Mammary epithelial cell (primary cell): Measurements from ENCODE around the gene TMEM229B.

Experiments
- EZH2 ChIP-seq: IDR thresholded peaks from 2 replicates; pipeline ENCODE4 v1.6.1; 2012; ENCODE audit warnings: low read length, inconsistent platforms, borderline replicate concordance
- TF ChIP-seq, protein P1 (sequence below), 2 donors: IDR thresholded peaks in 1 of 2; conservative IDR thresholded peaks in 1 of 2; 2 replicates each; pipeline ENCODE4 v1.5.1; 2011 to 2012; ENCODE audit warnings: inconsistent platforms in 2 of 2, low read length in 2 of 2, mild to moderate bottlenecking in 2 of 2, control low read depth in 1 of 2, low read depth in 1 of 2; ENCODE audit not compliant: insufficient read depth in 1 of 2; ENCODE audit errors: extremely low read depth in 1 of 2

DNA sequence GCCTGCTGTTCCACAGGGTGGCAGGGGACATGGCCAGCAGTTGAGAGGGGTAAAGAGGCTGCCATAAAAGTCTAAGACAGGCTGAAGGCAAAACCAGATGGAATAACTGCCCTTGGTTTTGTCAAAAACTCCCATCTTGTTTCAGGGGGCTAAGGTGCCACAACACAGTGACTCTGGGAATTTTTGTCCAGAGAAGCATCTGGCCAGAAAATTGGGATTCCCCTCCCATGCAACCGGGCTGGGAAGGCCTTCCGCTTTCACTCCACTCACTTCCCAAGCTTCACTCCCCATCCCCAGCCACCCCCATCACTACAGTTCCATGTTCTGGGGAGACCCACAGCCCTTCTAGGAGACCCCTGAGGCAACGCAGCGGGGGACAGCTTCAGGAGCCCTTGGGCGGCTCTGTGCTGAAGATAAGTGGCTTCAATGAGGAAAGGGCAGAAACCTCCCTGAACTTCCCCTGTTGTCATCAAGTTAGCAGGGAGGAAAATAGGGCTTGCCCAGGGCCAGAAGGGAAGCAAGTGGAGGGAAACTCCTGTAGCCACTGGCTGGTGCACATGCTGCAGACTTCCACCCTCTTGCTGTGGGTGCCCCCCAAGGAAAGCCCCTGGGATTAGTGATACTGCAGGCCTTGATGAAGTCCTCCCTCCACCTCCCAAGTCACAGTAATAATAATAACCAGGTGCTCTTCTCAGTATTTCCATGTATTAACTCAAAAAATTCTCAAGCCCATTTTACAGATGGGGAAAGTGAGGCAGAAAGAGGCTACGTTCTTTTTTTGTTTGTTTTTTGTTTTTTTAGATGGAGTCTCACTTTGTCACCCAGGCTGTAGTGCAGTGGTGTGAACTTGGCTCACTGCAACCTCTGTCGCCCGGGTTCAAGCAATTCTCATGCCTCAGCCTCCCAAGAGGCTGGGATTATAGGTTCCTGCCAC lies 6.0 kb downstream of the TMEM229B start:
- TF ChIP-seq, protein P1, sequence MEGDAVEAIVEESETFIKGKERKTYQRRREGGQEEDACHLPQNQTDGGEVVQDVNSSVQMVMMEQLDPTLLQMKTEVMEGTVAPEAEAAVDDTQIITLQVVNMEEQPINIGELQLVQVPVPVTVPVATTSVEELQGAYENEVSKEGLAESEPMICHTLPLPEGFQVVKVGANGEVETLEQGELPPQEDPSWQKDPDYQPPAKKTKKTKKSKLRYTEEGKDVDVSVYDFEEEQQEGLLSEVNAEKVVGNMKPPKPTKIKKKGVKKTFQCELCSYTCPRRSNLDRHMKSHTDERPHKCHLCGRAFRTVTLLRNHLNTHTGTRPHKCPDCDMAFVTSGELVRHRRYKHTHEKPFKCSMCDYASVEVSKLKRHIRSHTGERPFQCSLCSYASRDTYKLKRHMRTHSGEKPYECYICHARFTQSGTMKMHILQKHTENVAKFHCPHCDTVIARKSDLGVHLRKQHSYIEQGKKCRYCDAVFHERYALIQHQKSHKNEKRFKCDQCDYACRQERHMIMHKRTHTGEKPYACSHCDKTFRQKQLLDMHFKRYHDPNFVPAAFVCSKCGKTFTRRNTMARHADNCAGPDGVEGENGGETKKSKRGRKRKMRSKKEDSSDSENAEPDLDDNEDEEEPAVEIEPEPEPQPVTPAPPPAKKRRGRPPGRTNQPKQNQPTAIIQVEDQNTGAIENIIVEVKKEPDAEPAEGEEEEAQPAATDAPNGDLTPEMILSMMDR (conservative IDR thresholded peaks at IDR 0.05 in 1 of 2, IDR thresholded peaks at IDR 0.05 in 1 of 2; ENCODE audit: extremely low read depth in 1 of 2, insufficient read depth in 1 of 2, low read depth in 1 of 2, low read length in 2 of 2), result no peak
- TF ChIP-seq EZH2, result no peak
